Activated B cell treated with CpG ODN at 0.5 μM for 24 hours (primary cell): Measurements from ENCODE around the gene CHCHD6. TPM values are rescaled to one million over a fixed set of nuclear protein-coding genes. Genes with fewer than 3 reads are reported as not detected.

ENCODE experiments used
- ATAC-seq: fragments of 200-7000 bp; cut with Tn5 transposase; one replicate; pipeline ENCODE4 v1.10.0; 2021; ENCODE audit warnings: low read depth, mild to moderate bottlenecking, moderate library complexity
- CTCF ChIA-PET: fragments of 350-600 bp; sonication (Branson Sonifier 250); formaldehyde crosslinking; loops from one replicate; lab custom pipeline; 2021; ENCODE audit warnings: antibody characterized with exemption; lab: Charles Lee
- POLR2A ChIA-PET: fragments of 350-600 bp; sonication (Branson Sonifier 250); formaldehyde crosslinking; loops from one replicate; lab custom pipeline; 2021; ENCODE audit warnings: antibody characterized with exemption; lab: Charles Lee
- DNase-seq: peaks from one replicate; pipeline ENCODE4 v3.0.0; 2022
- H3K27ac Mint-ChIP-seq: one replicate; pipeline ENCODE4 v1.8.0; 2020; ENCODE audit warnings: mixed read lengths
- H3K27me3 Mint-ChIP-seq: one replicate; pipeline ENCODE4 v1.8.0; 2021; ENCODE audit warnings: mixed read lengths
- H3K36me3 Mint-ChIP-seq: one replicate; pipeline ENCODE4 v1.8.0; 2021; ENCODE audit warnings: low read depth, mixed read lengths
- H3K4me1 Mint-ChIP-seq: one replicate; pipeline ENCODE4 v1.8.0; 2021; ENCODE audit warnings: mixed read lengths
- H3K4me3 Mint-ChIP-seq: one replicate; pipeline ENCODE4 v1.8.0; 2020; ENCODE audit warnings: mild to moderate bottlenecking, mixed read lengths
- H3K9me3 Mint-ChIP-seq: one replicate; pipeline ENCODE4 v1.8.0; 2020; ENCODE audit warnings: mixed read lengths
- CTCF ChIP-seq: fragments of 200-600 bp; IDR thresholded peaks from one replicate; pipeline ENCODE4 v1.8.0; 2022; ENCODE audit warnings: antibody characterized with exemption, mild to moderate bottlenecking
- intact Hi-C: fragments of 100-400 bp; cut with micrococcal nuclease; formaldehyde crosslinking; loops from one replicate; pipeline ENCODE4 v1.15.1; 2024
- total RNA-seq: library from RNA; stranded (reverse); gene quantifications from 2 replicates; pipeline ENCODE4 v1.2.3, GENCODE V29; 2022

Gene CHCHD6
- total RNA-seq, 1 donor from 2014 or later = 10.0 TPM

GRCh38 chr3:126743781-126744180 lies 39.7 kb downstream of the CHCHD6 start:
- intact Hi-C loops = no loop called here
- POLR2A ChIA-PET = no interaction called here
- Mint-ChIP-seq H3K27ac (no peak overlapping the region), H3K9me3 (peaks cover 8% of the 10 kb centered on the region), H3K27me3 (no peaks in the 10 kb centered on the region), H3K4me3 (no peak overlapping the region), H3K4me1 (no peaks in the 10 kb centered on the region), H3K36me3 (peaks cover 24% of the 10 kb centered on the region)
- no peak for TF ChIP-seq CTCF
- CTCF ChIA-PET = no interaction called here
- no peak for ATAC-seq
- DNase-seq = no peak

GRCh38 chr3:126745760-126746394 lies 41.8 kb downstream of the CHCHD6 start:
- TF ChIP-seq CTCF = no peak
- ChIA-PET POLR2A (no interaction called here), CTCF (no interaction called here)
- no peak for DNase-seq
- Mint-ChIP-seq H3K27me3 (no peaks in the 10 kb centered on the region), H3K4me1 (no peaks in the 10 kb centered on the region), H3K27ac (no peak overlapping the region), H3K9me3 (no peaks in the 10 kb centered on the region), H3K36me3 (peaks cover 12% of the 10 kb centered on the region), H3K4me3 (no peak overlapping the region)
- intact Hi-C loops = no loop called here
- ATAC-seq = no peak

- H3K27me3 Mint-ChIP-seq = no peaks in the 10 kb centered on the region
- no peaks in the 10 kb centered on the region for H3K4me1 Mint-ChIP-seq
- DNase-seq (no peak), ATAC-seq (no peak)
- intact Hi-C loops = no loop called here
- no peak overlapping the region for H3K27ac Mint-ChIP-seq
- no peak for TF ChIP-seq CTCF
- no peaks in the 10 kb centered on the region for H3K9me3 Mint-ChIP-seq
- POLR2A ChIA-PET = no interaction called here
- CTCF ChIA-PET = no interaction called here
- no peak overlapping the region for H3K4me3 Mint-ChIP-seq
- peaks cover 7% of the 10 kb centered on the region for H3K36me3 Mint-ChIP-seq
Measured at GRCh38 chr3:126746395-126747177, 42.5 kb downstream of the CHCHD6 start.

- no peak for DNase-seq
- Mint-ChIP-seq H3K36me3 (no peaks in the 10 kb centered on the region), H3K27ac (no peak overlapping the region), H3K27me3 (no peaks in the 10 kb centered on the region), H3K9me3 (no peaks in the 10 kb centered on the region), H3K4me3 (no peak overlapping the region), H3K4me1 (no peaks in the 10 kb centered on the region)
- intact Hi-C loops = no loop called here
- POLR2A ChIA-PET = no interaction called here
- ATAC-seq = no peak
- CTCF ChIA-PET = interaction anchor here (0.7 kb wide), 1 partner anchor 709 kb away, joined by 3 read pairs; no protein-coding TSS in a partner anchor
- TF ChIP-seq CTCF = no peak
Measured at GRCh38 chr3:126747768-126748167, 43.7 kb downstream of the CHCHD6 start.
